Epidermal melanocyte (primary cell): Measurements from ENCODE around the gene FAR1.
"Not testable (repeated sequence)": the region's sequence is repeated elsewhere in the genome, so short reads cannot be mapped to it uniquely, and the experiment has no call there.

ENCODE experiments used
- DNase-seq: peaks from one replicate; pipeline ENCODE4 v3.0.0; 2011; ENCODE audit warnings: low spot score; ENCODE audit not compliant: insufficient read length

FAR1 gene, protein sequence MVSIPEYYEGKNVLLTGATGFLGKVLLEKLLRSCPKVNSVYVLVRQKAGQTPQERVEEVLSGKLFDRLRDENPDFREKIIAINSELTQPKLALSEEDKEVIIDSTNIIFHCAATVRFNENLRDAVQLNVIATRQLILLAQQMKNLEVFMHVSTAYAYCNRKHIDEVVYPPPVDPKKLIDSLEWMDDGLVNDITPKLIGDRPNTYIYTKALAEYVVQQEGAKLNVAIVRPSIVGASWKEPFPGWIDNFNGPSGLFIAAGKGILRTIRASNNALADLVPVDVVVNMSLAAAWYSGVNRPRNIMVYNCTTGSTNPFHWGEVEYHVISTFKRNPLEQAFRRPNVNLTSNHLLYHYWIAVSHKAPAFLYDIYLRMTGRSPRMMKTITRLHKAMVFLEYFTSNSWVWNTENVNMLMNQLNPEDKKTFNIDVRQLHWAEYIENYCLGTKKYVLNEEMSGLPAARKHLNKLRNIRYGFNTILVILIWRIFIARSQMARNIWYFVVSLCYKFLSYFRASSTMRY

DNA sequence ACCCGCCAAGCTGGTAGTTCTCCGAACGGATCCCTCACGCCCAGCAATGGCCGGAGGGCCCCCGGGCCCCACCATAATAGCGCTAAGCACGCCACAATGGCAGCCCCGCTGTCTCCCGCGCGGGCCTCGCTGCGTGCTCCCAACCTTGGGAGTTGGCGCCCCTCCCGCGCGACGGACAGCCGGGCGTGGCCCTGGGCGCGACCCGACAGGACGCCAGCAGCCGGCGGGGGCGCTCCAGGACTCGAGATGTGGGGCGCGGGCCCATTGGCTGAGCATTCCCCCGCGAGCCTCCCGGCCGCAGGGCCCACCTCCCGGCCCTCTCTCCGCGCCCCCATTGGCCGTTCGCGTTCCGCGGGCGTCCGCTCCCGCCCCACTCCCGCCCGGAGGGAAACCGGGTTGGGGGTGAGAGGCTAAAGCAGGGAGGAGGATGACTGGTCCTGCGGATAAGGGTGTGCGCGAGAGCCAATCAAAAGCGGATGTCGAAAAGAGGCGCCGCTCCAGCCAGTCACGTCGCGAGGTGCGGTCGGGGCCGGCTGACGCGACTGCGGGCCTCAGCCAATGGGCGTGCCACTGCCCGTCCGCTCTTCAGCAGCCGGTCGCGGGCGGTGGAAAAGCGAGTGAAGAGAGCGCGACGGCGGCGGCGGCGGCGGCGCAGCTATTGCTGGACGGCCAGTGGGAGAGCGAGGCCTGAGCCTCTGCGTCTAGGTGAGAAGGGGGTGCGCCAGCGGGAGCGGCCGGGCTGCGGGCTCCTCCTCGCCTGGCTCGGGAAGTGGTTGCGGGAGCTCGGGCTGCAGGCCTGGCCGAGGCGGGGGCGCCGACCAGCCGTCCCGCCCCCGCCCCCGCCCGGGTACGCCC is at the start of gene FAR1:
TSS of gene FAR1 (plus strand) at position 567 of the 855 bp plus-strand sequence. CDS start 26,098 bp downstream, outside the sequence.
- peak; percentile 95 for DNase-seq

DNA sequence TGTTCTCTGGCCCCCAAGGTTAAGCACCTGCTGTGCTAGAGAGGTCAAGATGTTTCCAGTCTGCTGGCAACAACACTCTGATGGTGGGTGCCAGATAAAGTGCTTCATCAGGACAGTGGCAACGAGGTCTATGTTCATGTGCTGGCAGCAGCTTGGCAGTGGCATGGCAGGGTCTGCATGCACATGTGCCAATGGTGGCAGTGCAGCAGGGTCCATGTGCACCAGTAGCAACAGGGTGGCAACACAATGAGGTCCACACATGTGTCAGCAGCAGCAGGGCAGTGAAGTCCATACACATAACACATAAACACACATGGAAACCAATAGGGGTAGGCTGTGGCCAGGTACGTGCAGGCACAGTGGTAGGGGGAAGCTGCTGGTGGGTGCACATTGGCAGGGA is 48.4 kb upstream of the FAR1 start:
- no peak for DNase-seq

DNA sequence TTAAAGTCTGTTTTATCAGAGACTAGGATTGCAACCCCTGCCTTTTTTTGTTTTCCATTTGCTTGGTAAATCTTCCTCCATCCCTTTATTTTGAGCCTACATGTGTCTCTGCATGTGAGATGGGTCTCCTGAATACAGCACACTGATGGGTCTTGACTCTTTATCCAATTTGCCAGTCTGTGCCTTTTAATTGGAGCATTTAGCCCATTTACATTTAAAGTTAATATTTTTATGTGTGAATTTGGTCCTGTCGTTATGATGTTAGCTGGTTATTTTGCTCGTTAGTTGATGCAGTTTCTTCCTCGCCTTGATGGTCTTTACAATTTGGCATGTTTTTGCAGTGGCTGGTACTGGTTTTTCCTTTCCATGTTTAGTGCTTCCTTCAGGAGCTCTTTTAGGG is 41.6 kb upstream of the FAR1 start:
- not testable (repeated sequence) for DNase-seq

DNA sequence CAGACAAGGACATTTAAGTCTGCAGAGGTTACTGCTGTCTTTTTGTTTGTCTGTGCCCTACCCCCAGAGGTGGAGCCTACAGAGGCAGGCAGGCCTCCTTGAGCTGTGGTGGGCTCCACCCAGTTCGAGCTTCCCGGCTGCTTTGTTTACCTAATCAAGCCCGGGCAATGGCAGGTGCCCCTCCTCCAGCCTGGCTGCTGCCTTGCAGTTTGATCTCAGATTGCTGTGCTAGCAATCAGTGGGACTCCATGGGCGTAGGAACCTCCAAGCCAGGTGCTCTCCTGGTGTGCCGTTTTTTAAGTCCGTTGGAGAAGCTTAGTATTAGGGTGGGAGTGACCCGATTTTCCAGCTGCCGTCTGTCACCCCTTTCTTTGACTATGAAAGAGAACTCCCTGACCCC is 39.8 kb upstream of the FAR1 start:
- DNase-seq, result not testable (repeated sequence)

DNA sequence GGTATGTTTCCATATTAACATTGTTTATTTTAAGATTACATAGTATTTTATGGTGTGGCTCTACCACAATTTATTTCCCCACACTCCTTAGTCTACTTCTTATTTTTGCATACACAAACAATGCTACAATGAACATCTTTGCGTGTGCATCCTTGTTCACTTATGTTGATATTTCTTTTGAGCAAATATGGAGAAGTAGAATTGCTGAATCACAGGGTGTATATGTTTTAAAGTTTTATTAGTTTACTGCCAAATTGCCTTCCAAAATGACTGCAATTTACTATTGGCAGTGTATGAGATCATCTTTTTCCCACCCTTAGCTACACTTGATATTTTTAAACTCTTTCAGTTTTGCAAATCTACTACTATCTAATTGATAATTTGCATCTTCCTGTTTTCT is 38.7 kb upstream of the FAR1 start:
- DNase-seq, result no peak

DNA sequence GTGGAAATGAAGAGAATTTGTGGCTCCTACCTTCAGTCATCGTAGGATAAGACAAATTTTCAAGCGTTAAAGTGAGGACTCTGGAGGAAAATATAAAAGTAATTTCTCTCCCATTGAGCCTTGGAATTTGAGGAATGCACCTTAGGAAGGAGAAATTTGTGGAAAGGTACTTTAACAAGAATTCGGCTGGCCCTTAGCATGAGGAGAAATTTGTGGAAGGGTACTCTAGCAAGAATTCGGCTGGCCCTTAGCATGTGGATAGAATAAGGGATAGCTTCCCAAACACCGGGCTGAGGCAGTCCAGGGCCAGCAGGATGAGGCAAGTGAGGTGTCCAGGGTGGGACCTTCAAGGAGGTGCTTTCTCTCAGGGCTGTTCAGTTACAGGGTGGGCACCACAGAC is 33.2 kb upstream of the FAR1 start:
- no peak for DNase-seq

DNA sequence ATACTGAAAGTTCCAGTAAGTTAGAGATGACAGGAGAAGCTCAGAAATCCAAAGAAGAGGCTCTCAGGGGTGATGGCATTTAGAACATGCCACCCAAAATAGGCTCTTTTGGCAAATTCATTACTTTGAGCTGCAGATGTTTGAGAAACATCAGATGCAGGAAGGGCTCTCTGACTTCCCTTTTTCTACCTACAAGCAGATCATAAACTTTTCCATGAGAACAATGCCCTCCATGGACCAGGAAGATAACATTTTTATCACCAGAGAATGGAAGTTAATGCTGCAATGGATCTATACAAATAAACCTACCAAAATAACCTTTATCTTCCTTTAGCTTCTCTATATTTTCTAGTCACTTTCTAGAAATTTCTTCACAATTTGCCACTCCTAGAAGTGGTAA is 32.7 kb upstream of the FAR1 start:
- DNase-seq, result no peak

DNA sequence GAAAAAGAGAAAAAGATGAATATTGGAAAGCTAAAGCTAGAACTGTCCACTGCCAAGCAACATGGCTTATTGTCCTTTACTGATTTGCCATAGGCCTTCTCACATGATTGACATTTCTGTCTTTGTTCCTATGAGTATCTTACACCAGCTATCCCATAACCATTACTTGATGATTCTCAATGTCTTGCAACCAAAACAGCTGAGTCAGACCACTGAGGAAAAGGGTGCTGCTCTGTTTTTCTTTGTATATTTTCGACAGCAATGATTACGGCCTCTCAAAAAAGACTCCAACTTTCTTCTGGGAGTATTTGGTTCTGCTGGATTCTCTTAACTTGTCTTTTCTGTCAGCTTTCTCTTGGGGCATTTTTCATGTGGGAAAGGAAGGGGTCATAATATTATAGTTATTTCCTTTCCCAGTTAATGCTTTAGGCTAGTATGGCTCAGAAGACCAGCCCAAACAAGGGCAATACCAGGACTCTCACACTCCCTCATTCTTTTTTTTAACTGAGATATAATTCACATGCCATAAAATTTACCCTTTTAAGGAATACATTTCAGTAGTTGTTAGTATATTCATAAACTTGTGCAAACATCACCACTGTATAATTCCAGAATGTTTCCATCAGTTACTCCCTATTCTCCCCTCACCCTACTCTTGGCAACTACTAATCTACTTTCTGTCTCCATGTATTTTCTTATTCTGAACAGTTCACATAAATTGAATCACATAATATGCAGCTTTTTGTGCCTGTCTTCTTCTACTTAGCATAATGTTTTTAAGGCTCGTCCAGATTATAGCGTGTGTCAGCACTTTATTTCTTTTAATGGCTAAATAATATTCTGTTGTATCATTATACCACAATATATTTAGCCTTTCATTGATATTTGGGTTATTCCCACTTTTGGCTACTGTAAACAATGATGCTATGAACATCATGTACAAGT is 31.1 kb upstream of the FAR1 start:
- no peak for DNase-seq

DNA sequence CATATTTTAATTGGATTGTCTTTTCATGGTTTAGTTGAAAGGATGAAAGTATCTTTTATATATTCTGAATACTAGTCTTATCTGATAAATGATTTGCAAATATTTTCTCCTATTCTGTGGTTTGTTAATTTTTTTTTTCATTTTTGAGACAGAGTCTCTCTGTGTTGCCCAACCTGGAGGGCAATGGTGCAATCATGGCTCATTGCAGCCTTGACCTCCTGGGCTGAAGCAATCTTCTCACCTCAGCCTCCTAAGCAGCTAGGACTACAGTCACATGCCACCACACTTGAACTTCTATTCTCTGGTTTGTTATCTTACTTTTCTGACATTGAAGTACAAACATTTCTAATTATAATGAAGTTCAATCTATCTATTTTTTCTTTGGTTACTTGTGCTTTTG is 30.0 kb upstream of the FAR1 start:
- DNase-seq, result no peak

DNA sequence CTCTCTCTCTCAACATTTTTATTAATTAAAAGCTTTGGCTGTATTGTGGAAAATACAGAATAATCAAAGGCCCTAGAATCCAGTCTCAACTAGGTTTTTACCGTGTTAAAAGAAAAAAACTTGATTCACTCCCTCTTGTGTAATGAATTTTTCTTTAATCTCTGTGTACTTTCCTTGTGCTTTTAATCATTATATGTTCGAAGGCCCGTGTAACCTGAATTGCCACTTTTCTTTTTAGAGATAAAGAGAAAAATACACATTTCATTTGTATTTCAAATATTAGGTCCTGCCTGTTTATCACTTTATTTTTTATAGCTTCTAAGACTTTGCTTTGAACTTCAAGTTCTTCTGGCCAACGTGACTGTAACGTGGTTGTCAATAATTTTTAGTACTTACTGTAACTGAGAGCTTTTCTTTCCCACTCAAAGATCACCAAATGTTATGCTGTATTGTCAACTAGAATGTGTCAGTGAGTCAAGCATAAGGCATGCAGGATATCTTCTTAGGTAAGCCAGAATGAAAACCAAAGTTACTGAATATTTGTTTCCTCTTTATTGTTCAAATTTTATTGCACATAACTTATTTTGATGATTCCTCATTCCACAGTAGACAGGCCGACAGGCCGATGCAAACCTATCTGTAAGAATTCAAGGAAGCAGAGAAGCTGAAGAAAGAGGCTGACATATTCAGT is 23.3 kb upstream of the FAR1 start:
- DNase-seq, result no peak

DNA sequence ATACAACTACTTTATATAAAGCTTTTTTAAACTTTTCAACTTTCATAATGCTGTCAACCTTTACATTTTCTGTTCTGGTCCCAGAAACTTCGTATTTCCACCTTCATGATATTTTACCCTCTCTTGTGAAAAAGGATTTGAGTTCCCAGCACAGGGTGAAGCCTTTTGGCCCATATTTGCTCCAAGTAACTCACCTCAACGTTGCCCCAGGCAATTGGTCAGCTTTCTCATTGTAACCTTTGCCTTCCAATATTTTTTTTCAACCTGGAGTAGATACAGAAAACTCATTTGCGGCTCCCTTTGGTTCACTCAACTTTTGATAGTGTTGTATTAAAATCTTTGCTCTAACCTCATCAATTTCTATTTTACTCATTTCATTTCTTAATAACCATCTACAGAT is 21.1 kb upstream of the FAR1 start:
- DNase-seq, result no peak

DNA sequence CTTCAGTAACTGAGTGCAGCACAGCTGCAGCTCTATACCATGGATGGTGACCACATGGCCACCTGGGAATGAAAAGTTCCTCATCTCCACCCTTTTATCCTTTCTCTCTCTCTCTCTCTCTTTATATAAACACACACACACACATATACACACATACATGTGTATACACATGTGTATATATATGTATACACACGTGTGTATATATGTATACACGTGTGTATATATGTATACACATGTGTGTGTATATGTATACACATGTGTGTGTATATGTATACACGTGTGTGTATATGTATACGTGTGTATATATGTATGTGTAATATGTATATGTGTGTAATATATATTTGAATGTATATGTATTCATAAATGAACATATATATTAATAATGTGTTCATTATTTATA is 18.8 kb upstream of the FAR1 start:
- DNase-seq, result no peak

DNA sequence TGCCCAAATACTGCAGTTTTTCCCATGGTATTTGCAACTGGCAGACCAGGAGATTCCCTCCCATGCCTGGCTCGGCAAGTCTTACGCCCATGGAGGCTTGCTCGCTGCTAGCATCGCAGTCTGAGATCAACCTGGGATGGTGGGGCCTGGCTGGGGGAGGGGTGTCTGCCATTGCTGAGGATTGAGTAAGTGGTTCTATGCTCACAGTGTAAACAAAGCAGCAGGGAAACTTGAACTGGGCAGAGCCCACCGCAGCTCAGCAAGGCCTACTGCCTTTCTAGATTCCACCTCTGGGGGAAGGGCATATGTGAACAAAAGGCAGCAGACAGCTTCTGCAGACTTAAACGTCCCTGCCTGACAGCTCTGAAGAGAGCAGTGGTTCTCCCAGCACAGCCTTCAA is 17.0 kb upstream of the FAR1 start:
- DNase-seq, result not testable (repeated sequence)

DNA sequence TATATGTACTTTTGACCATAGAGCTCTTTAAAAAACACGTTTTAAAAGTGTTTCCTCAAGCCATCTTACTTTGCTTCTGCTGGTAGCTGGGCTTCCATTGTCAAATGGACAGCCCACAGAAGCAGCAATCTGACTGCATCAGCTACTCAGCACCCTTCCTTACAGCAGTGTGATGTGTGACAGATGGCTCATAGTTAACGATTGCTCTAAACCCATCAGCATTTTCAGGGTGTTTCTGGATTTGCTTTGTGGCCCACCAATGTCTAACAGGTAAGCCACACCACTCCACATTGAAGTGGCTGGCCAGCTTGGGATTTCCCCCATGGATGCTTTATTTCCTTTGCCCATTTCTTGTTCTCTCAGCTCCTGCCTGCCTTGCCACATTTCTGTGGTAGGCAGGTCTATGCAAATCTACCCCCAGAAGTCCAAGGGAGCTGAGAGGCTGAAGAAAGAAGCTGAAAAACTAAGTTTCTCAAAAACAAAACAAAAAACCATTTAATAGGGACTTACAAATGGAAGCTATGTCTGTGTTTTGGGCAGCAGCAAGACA is 7.3 kb upstream of the FAR1 start:
- no peak for DNase-seq

DNA sequence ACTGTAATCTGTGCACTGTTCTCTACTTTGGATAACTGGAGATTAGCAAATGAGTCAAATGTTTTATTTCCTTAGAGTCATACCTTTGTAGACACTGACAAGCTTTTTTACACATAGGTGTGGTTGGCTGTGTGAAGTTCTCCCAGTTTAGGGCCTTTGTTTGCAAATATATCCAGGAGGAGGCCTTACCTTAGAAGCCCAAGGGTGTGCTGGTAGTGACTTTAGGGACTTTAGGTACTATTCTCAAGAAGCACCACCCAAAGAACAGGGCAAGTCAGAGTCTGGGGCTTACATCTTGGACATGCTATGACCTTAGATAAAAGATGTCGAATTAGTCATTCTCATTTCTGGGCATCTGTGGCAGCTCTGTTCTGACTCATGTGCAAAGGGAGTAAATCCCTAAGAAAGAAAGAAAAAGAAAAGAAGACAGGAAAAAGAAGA is 4.8 kb upstream of the FAR1 start:
- DNase-seq, result no peak

DNA sequence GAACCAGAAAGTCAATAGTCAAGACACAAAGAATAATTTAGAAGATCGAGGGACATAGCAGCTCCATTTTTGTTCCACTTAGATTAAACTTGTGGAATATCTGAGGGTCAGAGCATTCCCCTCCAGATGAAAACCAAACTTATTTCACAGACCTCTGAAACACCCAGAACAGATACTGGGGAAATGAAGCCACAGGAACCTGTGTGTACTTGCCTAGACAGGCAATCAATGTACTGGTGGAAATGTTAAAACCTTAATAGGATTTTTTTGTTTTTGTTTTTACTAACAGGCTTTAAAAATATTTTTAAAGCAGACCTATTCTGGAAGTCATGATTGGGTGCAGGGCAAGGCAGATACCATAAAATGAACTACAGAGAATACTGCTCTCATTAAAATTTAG is 4.1 kb upstream of the FAR1 start:
- no peak for DNase-seq

DNA sequence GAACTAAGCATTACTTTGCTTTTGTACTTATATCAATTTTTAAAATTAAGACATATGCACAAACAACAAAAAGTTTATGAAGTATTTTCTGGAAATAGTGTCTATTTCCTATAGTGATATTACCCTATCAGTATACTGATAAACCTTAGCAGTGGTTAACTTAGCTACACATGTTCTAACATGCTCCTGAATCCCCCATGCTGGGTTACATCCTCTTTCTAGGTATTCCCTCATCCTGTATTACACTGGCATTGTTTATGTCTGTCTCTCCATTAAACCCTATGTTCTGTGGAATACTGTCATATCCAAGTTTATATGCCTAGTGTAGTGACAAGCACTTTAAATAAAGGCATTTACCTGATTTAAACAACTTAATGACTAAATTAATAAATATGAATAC is 1.8 kb upstream of the FAR1 start:
- no peak for DNase-seq

DNA sequence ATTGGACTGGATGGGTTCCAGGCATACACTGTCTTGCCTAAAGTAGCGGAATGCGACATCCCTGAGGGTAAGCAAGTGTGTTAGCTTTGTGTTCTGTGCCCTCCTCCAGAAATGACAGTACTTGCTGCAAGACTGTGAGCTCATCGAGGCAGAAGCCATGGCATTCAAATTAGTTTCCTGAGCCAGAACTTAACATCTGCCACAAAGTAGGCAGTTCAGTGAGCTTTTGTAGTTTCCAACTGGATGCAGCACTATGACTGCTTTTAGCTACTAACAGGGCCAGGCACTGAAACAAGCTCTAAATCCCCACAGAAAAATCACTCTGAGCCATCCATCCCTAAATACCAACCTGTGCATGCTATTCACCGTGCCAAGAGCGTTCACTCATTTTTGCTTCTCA is 1.2 kb upstream of the FAR1 start:
- DNase-seq, result no peak

DNA sequence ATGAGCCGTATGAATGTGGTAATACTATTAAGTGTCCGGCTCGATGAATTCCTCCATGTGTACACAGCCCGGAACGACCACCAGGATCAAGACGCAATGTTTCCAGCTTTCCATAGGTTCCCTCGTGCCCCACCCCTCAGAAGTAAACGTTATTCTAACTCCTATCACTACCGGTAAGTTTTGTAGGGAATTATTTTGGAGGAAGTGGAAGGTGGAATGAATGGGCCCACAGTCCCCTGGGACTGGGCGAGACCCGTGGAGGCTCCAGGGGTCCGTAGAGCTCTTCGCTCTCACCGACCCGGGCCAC is 720 bp upstream of the FAR1 start:
- DNase-seq, result no peak

DNA sequence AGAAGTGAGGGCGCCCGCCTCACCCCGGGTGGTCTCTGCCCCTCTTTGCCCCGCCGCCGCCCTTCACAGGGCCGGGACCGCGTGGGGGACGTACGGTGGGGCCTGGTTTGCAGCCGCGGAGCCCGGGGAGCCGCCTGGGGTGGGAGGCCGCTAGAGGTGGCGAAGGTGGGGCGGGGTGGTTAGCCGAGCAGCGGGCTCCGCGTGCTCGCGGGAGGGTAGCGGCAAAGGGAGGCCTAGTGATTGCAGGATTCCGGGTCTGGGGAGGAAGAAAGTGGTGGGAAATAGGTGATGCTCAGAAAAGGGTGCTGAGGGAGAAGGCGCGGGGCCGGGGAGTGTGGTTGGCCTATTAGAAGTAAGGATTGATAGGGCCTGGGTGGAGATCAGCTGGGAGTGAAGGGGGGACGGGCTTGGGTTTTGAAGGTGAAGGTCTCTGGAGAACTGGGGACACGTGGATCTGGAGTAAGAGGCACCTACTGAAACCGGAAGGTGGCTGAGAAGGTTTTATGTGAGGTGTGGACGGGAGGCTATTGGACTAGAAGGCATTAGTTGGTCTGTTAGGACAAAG is 571 bp downstream of the FAR1 start:
- DNase-seq, result no peak
